Osteoblast (primary cell): ENCODE data around the gene GLYR1. TPM values are rescaled to one million over a fixed set of nuclear protein-coding genes. Genes with fewer than 3 reads are reported as not detected.

Experiments used
- DNase-seq: peaks from one replicate; pipeline ENCODE4 v3.0.0; 2011; ENCODE audit warnings: low spot score, mixed read lengths; ENCODE audit not compliant: insufficient read length; ENCODE audit errors: missing footprints
- H2AFZ ChIP-seq: 2 replicates; pipeline ENCODE4 v1.6.0; 2011; ENCODE audit warnings: mild to moderate bottlenecking, low read length
- H3K27ac ChIP-seq: 2 replicates; pipeline ENCODE4 v1.5.1; 2011; ENCODE audit warnings: mild to moderate bottlenecking, low read depth, low read length, moderate library complexity
- H3K27me3 ChIP-seq: 2 replicates; pipeline ENCODE4 v1.6.0; 2012; ENCODE audit warnings: mild to moderate bottlenecking, control low read depth, inconsistent platforms, low read length, moderate library complexity; ENCODE audit not compliant: insufficient read depth
- H3K36me3 ChIP-seq: 2 replicates; pipeline ENCODE4 v1.5.1; 2011; ENCODE audit warnings: mild to moderate bottlenecking, low read length, control low read depth, moderate library complexity; ENCODE audit not compliant: insufficient read depth
- H3K4me1 ChIP-seq: 2 replicates; pipeline ENCODE4 v1.5.1; 2011; ENCODE audit warnings: mild to moderate bottlenecking, low read length, control low read depth, moderate library complexity; ENCODE audit not compliant: insufficient read depth
- H3K4me2 ChIP-seq: 2 replicates; pipeline ENCODE4 v1.6.0; 2011; ENCODE audit warnings: mild to moderate bottlenecking, low read length; ENCODE audit not compliant: insufficient read depth
- H3K4me3 ChIP-seq: fragments of 200-600 bp; sonication (generic); 3 replicates; pipeline ENCODE4 v1.5.1; 2012; ENCODE audit warnings: mild to moderate bottlenecking, low read length, inconsistent platforms; ENCODE audit not compliant: insufficient read depth
- H3K79me2 ChIP-seq: 2 replicates; pipeline ENCODE4 v1.6.0; 2012; ENCODE audit warnings: mild to moderate bottlenecking, low read length, control low read depth, inconsistent platforms; ENCODE audit not compliant: insufficient read depth
- H3K9me3 ChIP-seq: 2 replicates; pipeline ENCODE4 v1.5.1; 2011; ENCODE audit warnings: low read depth, low read length, control low read depth
- H4K20me1 ChIP-seq: 2 replicates; pipeline ENCODE4 v1.6.0; 2012; ENCODE audit warnings: mild to moderate bottlenecking, low read length, control low read depth; ENCODE audit not compliant: insufficient read depth
- total RNA-seq: library from RNA; depleted of rRNA; stranded (reverse); fragments of >200 nt; gene quantifications from 2 replicates; pipeline ENCODE4 v1.2.3, GENCODE V29; 2012
- TF ChIP-seq, protein P1 (sequence below): IDR thresholded peaks from 2 replicates; pipeline ENCODE4 v1.5.1; 2011; ENCODE audit warnings: mild to moderate bottlenecking, low read depth, low read length, moderate library complexity; ENCODE audit errors: extremely low read depth

GLYR1 gene
- total RNA-seq, 1 donor, result 48.1 TPM

DNA sequence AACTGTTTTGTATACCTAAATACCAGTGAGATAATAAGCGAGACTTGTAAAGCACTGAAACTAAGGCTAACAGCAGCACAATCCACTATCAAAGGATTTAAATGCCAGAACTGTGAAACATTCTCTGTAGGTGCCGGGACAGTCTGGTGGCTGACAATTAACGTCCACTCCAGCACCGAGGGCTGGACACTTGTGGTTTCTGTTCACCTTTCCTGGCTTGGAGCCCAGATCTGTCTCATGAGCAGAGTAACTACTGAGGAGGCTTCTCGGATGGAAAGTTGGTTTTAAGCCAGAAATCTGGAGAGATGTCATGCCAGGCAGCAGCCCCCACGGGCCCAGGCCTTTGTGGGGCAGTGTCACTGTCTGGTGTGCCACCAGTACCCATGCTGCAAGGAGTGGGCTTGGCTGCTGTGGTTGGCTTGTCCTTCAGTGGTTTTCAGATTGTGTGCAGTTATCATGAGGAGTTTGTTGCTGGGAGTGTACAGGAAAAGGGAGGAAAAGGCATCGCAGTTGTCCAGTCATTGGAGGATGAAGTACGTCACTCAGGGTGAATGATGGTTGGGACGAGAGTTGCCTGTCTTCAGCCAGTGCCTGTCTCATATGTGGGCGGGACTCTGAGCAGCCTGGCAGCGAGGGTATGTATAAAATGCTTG is 35.7 kb upstream of the GLYR1 start:
- no peak overlapping the region for H3K4me2 ChIP-seq

DNA sequence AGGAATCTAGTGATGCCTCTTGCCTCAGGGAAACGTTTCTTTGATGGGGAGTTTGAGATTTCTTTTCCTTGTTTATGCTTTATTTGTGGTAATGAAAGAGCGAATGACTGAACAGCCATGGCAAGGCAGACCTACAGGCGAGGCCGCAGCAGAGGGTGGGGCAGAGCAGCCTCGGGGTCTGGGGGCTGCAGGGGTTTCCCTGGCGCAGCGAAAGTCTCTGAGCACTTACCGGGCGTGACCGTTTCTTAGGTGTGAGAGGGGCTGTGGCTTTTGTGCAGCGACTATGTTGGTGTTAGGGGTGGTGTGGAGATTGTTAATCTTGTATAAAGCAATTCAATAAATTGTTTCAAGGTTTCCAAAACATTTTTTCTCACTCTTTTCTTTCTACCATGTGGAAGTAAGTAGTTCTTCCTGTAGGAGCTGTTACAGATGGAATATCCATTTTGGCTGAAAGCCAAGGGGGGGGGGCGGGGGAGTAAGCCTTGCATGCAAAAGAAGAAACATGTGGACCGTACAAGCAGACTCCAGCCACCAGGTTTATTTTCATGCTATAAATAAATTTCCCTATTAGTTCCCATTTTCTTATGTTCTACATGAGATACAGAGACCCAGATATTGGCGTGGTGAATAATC is 35.0 kb upstream of the GLYR1 start:
- H3K27ac ChIP-seq, result no peak overlapping the region

More for the DNA sequence above, 35.7 kb upstream of the GLYR1 start:
- DNase-seq, result peak; percentile 79
- no peaks in the 10 kb centered on the region for H3K27me3 ChIP-seq
- H3K79me2 ChIP-seq, result no peaks in the 10 kb centered on the region
- H2AFZ ChIP-seq, result no peak overlapping the region
- H3K27ac ChIP-seq, result no peak overlapping the region
- no peak overlapping the region for H3K4me3 ChIP-seq
- H3K36me3 ChIP-seq, result peaks cover 82% of the 10 kb centered on the region
- TF ChIP-seq, protein P1, sequence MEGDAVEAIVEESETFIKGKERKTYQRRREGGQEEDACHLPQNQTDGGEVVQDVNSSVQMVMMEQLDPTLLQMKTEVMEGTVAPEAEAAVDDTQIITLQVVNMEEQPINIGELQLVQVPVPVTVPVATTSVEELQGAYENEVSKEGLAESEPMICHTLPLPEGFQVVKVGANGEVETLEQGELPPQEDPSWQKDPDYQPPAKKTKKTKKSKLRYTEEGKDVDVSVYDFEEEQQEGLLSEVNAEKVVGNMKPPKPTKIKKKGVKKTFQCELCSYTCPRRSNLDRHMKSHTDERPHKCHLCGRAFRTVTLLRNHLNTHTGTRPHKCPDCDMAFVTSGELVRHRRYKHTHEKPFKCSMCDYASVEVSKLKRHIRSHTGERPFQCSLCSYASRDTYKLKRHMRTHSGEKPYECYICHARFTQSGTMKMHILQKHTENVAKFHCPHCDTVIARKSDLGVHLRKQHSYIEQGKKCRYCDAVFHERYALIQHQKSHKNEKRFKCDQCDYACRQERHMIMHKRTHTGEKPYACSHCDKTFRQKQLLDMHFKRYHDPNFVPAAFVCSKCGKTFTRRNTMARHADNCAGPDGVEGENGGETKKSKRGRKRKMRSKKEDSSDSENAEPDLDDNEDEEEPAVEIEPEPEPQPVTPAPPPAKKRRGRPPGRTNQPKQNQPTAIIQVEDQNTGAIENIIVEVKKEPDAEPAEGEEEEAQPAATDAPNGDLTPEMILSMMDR, result no peak
- peaks cover 15% of the 10 kb centered on the region for H4K20me1 ChIP-seq
- peaks cover 7% of the 10 kb centered on the region for H3K4me1 ChIP-seq
- H3K9me3 ChIP-seq, result no peaks in the 10 kb centered on the region

DNA sequence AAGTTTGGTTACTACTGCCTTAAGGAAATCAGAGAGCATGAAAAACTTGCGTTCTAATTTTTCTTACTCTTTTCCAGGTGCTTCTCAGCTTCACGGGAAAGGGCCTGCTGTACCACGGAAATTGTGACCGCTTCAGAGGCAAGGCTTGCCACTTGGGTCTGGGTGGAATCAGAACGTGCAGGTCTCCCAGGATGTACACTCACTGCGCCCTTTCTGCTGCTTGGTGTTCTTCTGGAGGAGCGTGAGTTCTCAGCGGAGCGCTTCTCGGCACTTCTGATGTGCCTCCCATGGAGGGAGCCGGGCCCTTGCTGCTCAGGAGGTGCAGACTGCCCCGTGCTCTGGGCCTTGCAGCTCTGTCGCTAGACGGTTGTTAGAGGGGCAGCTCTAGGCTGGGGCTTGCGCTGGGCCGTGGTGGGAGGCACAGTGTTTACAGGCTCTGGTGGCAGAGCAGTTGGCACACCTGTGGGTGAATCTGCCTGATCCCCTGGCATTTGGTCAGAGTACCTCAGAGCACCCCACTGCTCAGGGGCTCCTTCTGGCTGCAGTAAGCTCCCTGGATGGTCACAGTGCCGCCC is 33.0 kb upstream of the GLYR1 start:
- Histone ChIP-seq H2AFZ (no peak overlapping the region), H3K4me1 (peaks cover 7% of the 10 kb centered on the region), H3K27ac (no peak overlapping the region), H4K20me1 (peaks cover 18% of the 10 kb centered on the region), H3K9me3 (no peaks in the 10 kb centered on the region), H3K4me2 (no peak overlapping the region), H3K36me3 (peaks cover 81% of the 10 kb centered on the region), H3K27me3 (no peaks in the 10 kb centered on the region), H3K4me3 (no peak overlapping the region), H3K79me2 (no peaks in the 10 kb centered on the region)
- TF ChIP-seq, protein P1, result no peak
- DNase-seq, result no peak

More for the DNA sequence above, 35.0 kb upstream of the GLYR1 start:
- TF ChIP-seq, protein P1, result no peak
- H3K36me3 ChIP-seq, result peaks cover 83% of the 10 kb centered on the region
- H2AFZ ChIP-seq, result no peak overlapping the region
- H3K27me3 ChIP-seq, result no peaks in the 10 kb centered on the region
- H3K9me3 ChIP-seq, result no peaks in the 10 kb centered on the region
- H3K4me2 ChIP-seq, result no peak overlapping the region
- peak; percentile 84 for DNase-seq
- peaks cover 7% of the 10 kb centered on the region for H3K4me1 ChIP-seq
- no peak overlapping the region for H3K4me3 ChIP-seq
- H3K79me2 ChIP-seq, result no peaks in the 10 kb centered on the region
- H4K20me1 ChIP-seq, result peaks cover 15% of the 10 kb centered on the region

DNA sequence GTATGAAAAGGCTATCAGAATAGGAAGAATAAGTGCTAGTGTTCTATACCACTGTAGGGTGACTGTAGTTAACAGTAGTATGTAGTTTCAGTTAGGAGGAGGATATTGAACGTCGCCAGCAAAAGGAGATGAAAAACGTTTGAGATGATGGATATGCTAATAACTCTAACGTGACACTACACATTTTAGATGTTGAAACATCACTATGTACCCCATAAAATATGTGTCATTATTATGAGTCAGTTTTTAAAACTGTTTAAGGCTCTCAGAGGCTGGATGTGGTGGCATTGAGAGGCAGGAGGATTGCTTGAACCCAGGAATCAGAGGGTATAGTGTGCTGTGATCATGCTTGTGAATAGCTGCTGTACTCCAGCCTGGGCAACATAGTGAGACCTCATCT is 32.0 kb upstream of the GLYR1 start:
- no peak for DNase-seq
- H4K20me1 ChIP-seq, result peaks cover 18% of the 10 kb centered on the region

More for the DNA sequence above, 32.0 kb upstream of the GLYR1 start:
- Histone ChIP-seq H3K9me3 (no peaks in the 10 kb centered on the region), H3K4me3 (no peak overlapping the region), H3K4me1 (peaks cover 7% of the 10 kb centered on the region), H2AFZ (no peak overlapping the region), H3K79me2 (no peaks in the 10 kb centered on the region), H3K4me2 (no peak overlapping the region), H3K27ac (peak overlapping the region; percentile 30), H3K36me3 (peaks cover 79% of the 10 kb centered on the region), H3K27me3 (no peaks in the 10 kb centered on the region)
- TF ChIP-seq, protein P1, result no peak
